ENCODE data around the gene HINT3. TPM values are rescaled to one million over a fixed set of nuclear protein-coding genes. Genes with fewer than 3 reads are reported as not detected.
"Not testable (repeated sequence)": the region's sequence is repeated elsewhere in the genome, so short reads cannot be mapped to it uniquely, and the experiment has no call there.

The HINT3 gene
- total RNA-seq, 4 donors from 2014 or later: 12.5 to 27.0 (median 16.6) TPM

GRCh38 chr6:126010040-126010439 is 53.5 kb downstream of the HINT3 start:
- WGBS: 86% methylated on average over 4 of the region's 4 CpGs
- DNase-seq (ENCODE audit: low spot score in 2 of 2): no peak
- Histone ChIP-seq H3K4me1 (no peaks in the 10 kb centered on the region), H3K4me3 (no peak overlapping the region), H3K36me3 (peaks cover 47% of the 10 kb centered on the region), H3K27me3 (no peaks in the 10 kb centered on the region), H3K9me3 (no peaks in the 10 kb centered on the region), H3K27ac (no peak overlapping the region)
- TF ChIP-seq EP300 (IDR thresholded peaks at IDR 0.05) (no peak), POLR2AphosphoS5 (IDR thresholded peaks at IDR 0.05) (no peak), CTCF (IDR thresholded peaks at IDR 0.05) (no peak), POLR2A (IDR thresholded peaks at IDR 0.05) (no peak)

- 62% methylated on average over 1 of the region's 1 CpG for WGBS
- H3K4me3 ChIP-seq: no peak overlapping the region
- no peak overlapping the region for H3K27ac ChIP-seq
- H3K27me3 ChIP-seq: no peaks in the 10 kb centered on the region
- no peak for DNase-seq (ENCODE audit: low spot score in 2 of 2)
- H3K36me3 ChIP-seq: peaks cover 67% of the 10 kb centered on the region
- H3K4me1 ChIP-seq: no peaks in the 10 kb centered on the region
- no peaks in the 10 kb centered on the region for H3K9me3 ChIP-seq
- no peak for TF ChIP-seq EP300 (IDR thresholded peaks at IDR 0.05)
- no peak for TF ChIP-seq CTCF (IDR thresholded peaks at IDR 0.05)
- no peak for TF ChIP-seq POLR2A (IDR thresholded peaks at IDR 0.05)
- no peak for TF ChIP-seq POLR2AphosphoS5 (IDR thresholded peaks at IDR 0.05)
Observed at GRCh38 chr6:126015863-126016262, 59.3 kb downstream of the HINT3 start.

- Histone ChIP-seq H3K27me3 (no peaks in the 10 kb centered on the region), H3K27ac (no peak overlapping the region), H3K4me3 (no peak overlapping the region), H3K9me3 (no peaks in the 10 kb centered on the region), H3K36me3 (peaks cover 68% of the 10 kb centered on the region), H3K4me1 (no peaks in the 10 kb centered on the region)
- TF ChIP-seq EP300 (IDR thresholded peaks at IDR 0.05) (no peak), POLR2A (IDR thresholded peaks at IDR 0.05) (no peak), POLR2AphosphoS5 (IDR thresholded peaks at IDR 0.05) (no peak), CTCF (IDR thresholded peaks at IDR 0.05) (no peak)
- 86% methylated on average over 2 of the region's 2 CpGs for WGBS
- DNase-seq (ENCODE audit: low spot score in 2 of 2): no peak
Observed at GRCh38 chr6:126016591-126016990, 60.0 kb downstream of the HINT3 start.

GRCh38 chr6:126017668-126018067 is 61.1 kb downstream of the HINT3 start:
- TF ChIP-seq CTCF (IDR thresholded peaks at IDR 0.05) (no peak), POLR2A (IDR thresholded peaks at IDR 0.05) (no peak), POLR2AphosphoS5 (IDR thresholded peaks at IDR 0.05) (no peak), EP300 (IDR thresholded peaks at IDR 0.05) (no peak)
- Histone ChIP-seq H3K9me3 (no peaks in the 10 kb centered on the region), H3K27me3 (no peaks in the 10 kb centered on the region), H3K4me3 (no peak overlapping the region), H3K27ac (no peak overlapping the region), H3K36me3 (peaks cover 67% of the 10 kb centered on the region), H3K4me1 (no peaks in the 10 kb centered on the region)
- DNase-seq (ENCODE audit: low spot score in 2 of 2): no peak

- Histone ChIP-seq H3K9me3 (no peaks in the 10 kb centered on the region), H3K27ac (no peak overlapping the region), H3K27me3 (no peaks in the 10 kb centered on the region), H3K4me1 (no peaks in the 10 kb centered on the region), H3K36me3 (peaks cover 60% of the 10 kb centered on the region), H3K4me3 (no peak overlapping the region)
- no peak for TF ChIP-seq CTCF (IDR thresholded peaks at IDR 0.05)
- TF ChIP-seq POLR2AphosphoS5 (IDR thresholded peaks at IDR 0.05): no peak
- no peak for TF ChIP-seq POLR2A (IDR thresholded peaks at IDR 0.05)
- TF ChIP-seq EP300 (IDR thresholded peaks at IDR 0.05): no peak
- no peak for DNase-seq (ENCODE audit: low spot score in 2 of 2)
- WGBS: 98% methylated on average over 5 of the region's 5 CpGs
Observed at GRCh38 chr6:126020305-126021050, 63.9 kb downstream of the HINT3 start.

- peaks cover 53% of the 10 kb centered on the region for H3K36me3 ChIP-seq
- not testable (repeated sequence) for DNase-seq (ENCODE audit: low spot score in 2 of 2); H3K27ac ChIP-seq; H3K27me3 ChIP-seq; H3K9me3 ChIP-seq; H3K4me3 ChIP-seq; H3K4me1 ChIP-seq
- WGBS: 91% methylated on average over 3 of the region's 3 CpGs
Observed at GRCh38 chr6:126023474-126023873, 66.9 kb downstream of the HINT3 start.

All from suprapubic skin (tissue), 4 donors.